MM.1S (cell line): ENCODE results near the gene NCEH1.

Experiments
- CTCF ChIP-seq: fragments of 300-600 bp; sonication (generic); IDR thresholded peaks from 2 replicates; pipeline ENCODE4 v1.5.1; 2016; ENCODE audit warnings: antibody characterized with exemption, low read length, mixed read lengths
- EZH2 ChIP-seq: fragments of 300-600 bp; sonication (generic); optimal IDR thresholded peaks from 2 replicates; pipeline ENCODE3; 2017; ENCODE audit warnings: low read depth, mild to moderate bottlenecking, antibody characterized with exemption, low read length, mixed read lengths
- EZH2phosphoT487 ChIP-seq: fragments of 300-600 bp; sonication (generic); IDR thresholded peaks from 2 replicates; pipeline ENCODE4 v1.6.1; 2018; ENCODE audit warnings: antibody characterized with exemption, low read length

DNA sequence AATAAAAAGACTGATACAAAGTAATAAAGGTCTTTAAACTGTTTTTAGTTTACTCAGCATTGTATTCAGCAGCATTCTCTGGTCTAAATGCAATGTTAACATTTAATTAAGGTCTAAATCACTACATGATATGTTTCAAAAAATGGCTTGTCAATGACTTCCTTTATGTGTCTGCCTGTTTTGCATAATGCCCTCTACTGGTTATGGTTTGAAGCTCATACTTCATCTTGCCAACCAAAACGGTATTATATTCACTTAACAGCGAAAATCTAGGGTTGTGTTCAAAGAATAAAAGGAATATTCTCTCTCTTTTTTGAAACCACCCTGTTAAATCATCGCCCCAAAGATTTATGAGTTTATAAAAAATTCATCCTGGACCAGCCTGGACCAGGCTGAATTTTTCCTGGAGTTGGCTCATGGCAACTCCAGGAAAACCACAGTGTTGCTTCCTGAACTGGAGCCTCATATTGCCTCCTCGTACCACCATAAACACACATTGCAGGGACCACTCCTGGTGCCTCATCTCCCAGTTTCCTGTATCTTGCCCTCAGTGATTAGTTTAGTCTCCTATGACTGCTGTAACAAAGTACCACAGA lies 6.7 kb upstream of the NCEH1 start:
- TF ChIP-seq CTCF (peak; percentile 44), EZH2phosphoT487 (no peak), EZH2 (no peak)
